Sigmoid colon (tissue), 4 donors: ENCODE measurements around the gene PTPN7.

Source experiments
- CTCF ChIP-seq, 4 experiments: fragments of 450-650 bp in 3 of 4; fragments of 200-600 bp in 1 of 4; IDR thresholded peaks; one replicate each; pipeline ENCODE4 v1.5.1; 2016 to 2019; ENCODE audit warnings: antibody characterized with exemption in 4 of 4, mild to moderate bottlenecking in 3 of 4, moderate library complexity in 2 of 4
- EP300 ChIP-seq, 4 donors: sonication (generic); formaldehyde crosslinking; IDR thresholded peaks; one replicate each; pipeline ENCODE4 v1.6.1; 2017; ENCODE audit warnings: antibody characterized with exemption in 4 of 4
- POLR2A ChIP-seq, 2 donors: fragments of 450-650 bp; IDR thresholded peaks; one replicate each; pipeline ENCODE4 v1.6.1; 2016; ENCODE audit warnings: antibody characterized with exemption in 2 of 2, mild to moderate bottlenecking in 2 of 2, moderate library complexity in 2 of 2
- POLR2AphosphoS5 ChIP-seq, 4 donors: sonication (generic); formaldehyde crosslinking; IDR thresholded peaks; one replicate each; pipeline ENCODE4 v1.6.1; 2017; ENCODE audit warnings: antibody characterized with exemption in 4 of 4

GRCh38 chr1:202153284-202153683, 7.1 kb downstream of the PTPN7 start:
- TF ChIP-seq POLR2A (IDR thresholded peaks at IDR 0.05) (no peak), POLR2AphosphoS5 (IDR thresholded peaks at IDR 0.05) (no peak), CTCF (IDR thresholded peaks at IDR 0.05) (no peak), EP300 (IDR thresholded peaks at IDR 0.05) (no peak)
